HG02981 (cell line): ENCODE measurements around the gene THOC6.
A peak's percentile ranks its signal among the peaks of the same experiment; 100 is the strongest.
"Not testable (repeated sequence)": the region's sequence is repeated elsewhere in the genome, so short reads cannot be mapped to it uniquely, and the experiment has no call there.

ENCODE experiments used
- ATAC-seq: cut with Tn5 transposase; IDR thresholded peaks from one replicate; pipeline ENCODE4 v1.9.1; 2021; ENCODE audit warnings: mild to moderate bottlenecking, moderate library complexity; ENCODE audit not compliant: unreplicated experiment

Gene THOC6

DNA sequence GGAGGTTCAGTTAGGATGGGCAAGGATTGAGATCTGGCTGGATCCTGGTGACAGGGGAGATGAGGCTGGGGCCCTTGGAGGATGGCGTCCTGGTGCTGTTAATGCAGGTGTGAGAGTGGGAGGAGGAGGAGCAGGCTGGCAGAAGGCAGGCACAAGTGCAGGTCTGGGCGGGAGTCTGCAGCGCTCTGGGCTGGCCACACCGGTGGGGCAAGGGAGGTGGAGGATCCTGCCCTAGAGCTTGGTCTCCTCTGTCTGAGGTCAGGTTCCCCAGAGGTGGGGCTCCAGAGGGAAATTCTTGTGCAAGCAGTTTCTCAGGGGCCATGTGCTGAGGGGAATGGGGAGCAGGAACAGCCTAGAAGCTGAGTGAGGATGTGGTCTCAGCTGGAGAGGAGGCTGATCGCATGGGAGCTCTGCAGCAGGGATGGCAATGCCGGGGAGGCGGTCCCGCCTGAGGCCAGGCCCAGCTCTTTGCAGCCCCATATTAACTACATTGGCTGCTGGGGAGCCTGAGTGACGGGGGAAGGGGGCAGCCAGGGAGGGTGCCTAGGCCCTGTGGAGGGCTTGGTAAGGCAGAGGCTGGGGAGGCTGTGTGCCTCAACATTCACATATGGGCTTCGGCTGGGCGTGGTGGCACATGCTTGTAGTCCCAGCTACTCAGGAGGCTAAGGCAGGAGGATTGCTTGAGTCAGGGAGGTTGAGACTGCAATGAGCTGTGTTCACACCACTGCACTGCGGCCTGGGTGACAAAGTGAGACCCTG lies 28.9 kb downstream of the THOC6 start:
- ATAC-seq: not testable (repeated sequence)

DNA sequence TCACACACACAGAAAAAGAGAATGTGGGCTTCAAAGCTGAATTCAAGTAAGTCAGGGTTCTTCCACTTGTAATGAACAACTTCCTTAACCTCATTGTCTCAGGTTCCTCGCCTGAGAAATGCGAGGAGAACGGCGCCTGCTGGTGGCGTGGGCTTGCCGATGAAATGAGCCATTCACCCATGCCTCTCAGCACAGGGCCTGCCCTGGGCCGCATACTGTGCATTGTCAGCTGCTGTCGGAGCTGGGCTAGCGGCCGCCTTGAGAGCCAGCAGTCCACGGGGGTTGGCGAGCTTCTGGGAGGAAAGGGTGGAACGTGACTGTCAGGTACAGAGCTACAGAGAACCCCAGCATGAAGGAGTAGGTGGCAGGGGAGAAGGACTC lies 29.5 kb downstream of the THOC6 start:
- ATAC-seq: not testable (repeated sequence)

DNA sequence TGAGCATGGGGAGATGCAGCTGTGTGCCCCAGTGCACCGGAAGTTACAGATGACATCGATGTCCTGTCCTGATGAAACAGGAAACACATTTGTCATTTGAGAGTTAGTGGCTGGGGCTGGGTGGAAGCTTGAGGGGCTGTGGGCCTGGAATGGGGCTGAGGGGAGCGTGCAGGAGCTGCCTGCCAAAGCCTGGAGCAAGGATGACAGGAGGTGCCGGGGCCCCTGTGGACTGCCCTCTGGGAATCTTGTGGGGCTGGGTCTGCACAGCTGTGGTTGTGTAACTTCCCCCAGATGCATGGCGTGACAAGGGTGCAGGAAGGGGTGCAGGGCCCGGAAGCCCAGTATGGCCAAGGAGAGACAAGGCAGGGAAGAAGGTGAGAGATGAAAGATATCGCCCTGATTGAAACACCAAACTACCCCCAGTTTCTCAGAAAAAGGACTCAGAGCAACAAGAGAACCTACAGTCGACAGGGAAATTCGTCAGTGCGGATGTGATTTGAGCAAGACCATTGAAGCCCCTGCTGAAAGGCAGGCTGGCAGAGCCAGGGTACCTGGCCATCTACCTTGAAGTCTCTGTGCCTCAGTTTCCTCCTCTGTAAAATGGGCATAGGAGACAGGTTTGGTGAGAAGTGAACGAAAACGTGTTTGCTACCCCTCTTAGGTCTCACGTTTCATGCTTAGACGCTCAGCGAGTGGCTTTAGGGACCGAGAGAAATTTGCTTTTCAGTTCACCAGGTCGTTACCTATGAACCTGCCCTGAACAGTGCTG lies 31.3 kb downstream of the THOC6 start:
- ATAC-seq: no peak

DNA sequence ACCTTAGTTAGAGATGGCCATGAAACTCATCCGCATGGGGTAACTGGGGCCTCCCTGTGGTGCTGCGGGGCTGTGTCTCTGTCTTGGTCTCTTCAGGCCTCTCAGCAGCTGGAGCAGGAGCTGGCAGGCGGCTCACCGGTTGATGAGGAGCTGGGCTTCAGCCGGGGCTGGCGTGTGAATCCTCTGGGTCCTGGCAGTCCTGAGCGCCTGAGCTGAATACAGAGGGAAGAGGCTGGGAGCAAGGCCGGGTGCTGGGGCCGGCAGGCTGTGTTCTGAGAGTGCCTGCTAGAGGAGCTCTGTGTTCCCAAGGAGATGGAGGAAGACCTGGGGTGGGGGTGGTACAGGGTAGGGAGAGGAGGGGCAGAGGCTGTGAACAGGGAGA lies 31.9 kb downstream of the THOC6 start:
- not testable (repeated sequence) for ATAC-seq

DNA sequence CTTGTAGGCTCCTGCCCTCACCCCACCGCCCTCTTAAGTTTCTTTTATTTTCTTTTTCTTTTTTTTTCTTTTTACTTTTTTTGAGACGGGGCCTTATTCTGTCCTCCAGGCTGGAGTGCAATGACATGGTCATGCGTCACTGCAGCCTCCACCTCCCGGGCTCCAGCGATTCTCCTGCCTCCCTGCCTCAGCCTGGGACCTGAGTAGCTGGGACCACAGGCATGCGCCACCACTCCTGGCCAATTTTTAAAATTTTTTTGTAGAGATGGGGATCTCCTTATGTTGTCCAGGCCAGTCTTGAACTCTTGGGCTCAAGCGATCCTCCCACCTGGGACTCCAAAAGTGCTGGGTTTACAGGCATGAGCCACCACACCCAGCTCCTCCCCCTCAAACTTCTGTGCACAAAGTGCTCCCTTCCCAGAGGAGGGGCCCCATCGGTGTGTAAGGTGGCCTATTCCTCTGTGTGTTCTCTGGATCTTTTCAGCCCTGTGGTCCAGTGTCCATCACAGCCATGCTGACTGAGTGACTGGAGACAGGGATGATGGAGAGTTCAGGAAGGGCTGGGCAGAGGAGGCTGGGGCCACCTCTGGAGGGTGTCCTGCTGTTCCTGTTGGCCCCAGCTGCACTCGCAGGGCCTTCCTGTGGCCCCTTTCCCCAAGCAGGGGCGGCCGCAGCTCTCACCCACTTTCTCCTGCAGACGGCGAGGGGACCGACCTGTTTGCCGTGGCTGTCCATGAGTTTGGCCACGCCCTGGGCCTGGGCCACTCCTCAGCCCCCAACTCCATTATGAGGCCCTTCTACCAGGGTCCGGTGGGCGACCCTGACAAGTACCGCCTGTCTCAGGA lies 32.7 kb downstream of the THOC6 start:
- ATAC-seq: no peak

DNA sequence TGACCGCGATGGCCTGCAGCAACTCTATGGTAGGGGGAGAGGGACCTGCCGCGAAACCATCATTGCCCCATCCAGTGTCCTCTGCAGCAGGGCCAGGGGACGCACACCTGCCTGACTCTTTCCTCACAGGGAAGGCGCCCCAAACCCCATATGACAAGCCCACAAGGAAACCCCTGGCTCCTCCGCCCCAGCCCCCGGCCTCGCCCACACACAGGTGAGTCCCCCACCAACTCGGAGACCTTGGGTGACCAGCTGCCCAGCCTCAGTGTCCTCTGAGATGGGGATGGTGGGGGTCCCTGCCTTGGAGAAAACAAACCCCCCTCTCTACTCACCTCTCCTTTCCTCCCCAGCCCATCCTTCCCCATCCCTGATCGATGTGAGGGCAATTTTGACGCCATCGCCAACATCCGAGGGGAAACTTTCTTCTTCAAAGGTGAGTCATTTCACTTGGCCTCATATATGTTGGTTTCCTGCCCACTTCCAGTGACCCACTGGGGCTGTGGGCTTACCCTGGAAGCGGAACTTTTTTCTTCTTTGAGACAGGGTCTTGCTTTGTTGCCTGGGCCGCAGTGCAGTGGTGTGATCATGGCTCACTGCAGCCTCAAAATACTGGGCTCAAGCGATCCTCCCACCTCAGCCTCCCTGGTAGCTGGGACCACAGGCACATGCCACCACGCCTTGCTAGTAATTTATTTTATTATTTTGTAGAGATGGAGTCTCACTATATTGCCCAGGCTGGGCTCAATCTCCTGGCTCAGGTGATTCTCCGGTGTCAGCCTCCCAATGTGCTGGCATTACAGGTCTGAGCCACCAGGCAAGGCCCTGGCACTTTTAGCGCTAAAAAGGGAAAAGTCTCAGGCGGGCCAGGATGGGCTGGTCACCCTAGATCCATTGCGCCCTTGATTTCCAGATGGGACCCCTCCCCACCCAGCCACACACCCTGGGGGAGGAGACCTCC lies 33.6 kb downstream of the THOC6 start:
- no peak for ATAC-seq

DNA sequence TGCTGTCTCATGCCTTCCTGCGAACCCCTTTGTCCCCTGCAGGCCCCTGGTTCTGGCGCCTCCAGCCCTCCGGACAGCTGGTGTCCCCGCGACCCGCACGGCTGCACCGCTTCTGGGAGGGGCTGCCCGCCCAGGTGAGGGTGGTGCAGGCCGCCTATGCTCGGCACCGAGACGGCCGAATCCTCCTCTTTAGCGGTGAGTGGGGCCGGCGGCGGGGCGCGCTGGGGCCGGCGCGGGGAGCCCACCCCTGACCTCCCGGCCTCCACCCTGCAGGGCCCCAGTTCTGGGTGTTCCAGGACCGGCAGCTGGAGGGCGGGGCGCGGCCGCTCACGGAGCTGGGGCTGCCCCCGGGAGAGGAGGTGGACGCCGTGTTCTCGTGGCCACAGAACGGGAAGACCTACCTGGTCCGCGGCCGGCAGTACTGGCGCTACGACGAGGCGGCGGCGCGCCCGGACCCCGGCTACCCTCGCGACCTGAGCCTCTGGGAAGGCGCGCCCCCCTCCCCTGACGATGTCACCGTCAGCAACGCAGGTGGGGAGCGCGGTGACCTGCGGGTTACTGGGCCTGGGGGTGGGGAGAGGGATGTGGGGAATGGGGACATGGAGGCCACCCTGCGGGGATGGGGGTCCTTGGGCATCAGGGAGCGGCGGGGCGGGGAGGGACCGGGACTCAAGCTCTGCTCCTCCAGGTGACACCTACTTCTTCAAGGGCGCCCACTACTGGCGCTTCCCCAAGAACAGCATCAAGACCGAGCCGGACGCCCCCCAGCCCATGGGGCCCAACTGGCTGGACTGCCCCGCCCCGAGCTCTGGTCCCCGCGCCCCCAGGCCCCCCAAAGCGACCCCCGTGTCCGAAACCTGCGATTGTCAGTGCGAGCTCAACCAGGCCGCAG lies 34.5 kb downstream of the THOC6 start:
- peak; percentile 26 for ATAC-seq

DNA sequence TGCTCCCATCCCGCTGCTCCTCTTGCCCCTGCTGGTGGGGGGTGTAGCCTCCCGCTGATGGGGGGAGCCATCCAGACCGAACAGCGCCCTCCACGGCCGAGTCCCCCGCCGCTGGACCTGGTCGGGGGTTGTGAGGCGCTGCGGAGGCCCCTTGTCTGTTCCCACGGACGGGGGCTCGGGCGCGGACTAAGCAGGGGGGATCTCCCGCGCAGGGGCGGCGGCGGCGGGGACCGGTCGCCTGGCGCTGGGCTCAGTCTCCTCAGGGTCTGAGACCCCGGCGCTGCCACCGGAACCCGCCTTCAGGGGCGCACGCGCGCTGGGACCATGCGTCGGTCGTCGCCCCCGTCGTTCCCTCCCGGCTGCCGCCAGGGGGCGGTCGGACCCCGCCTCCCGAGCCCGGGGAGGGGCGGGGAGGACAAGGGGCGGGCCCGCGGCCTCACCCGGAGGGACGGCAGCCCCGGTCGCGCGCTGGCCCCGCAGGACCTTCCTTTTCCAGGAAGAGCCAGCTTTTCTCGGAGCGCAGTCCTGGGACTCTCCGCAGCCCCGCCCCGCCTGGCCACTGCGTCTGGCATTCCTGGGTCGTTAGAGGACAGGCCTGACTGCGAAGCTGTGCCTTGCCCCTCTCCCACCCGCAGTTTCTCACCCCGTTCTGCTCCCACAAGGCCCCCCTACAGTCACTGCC lies 35.3 kb downstream of the THOC6 start:
- peak; percentile 62 for ATAC-seq

DNA sequence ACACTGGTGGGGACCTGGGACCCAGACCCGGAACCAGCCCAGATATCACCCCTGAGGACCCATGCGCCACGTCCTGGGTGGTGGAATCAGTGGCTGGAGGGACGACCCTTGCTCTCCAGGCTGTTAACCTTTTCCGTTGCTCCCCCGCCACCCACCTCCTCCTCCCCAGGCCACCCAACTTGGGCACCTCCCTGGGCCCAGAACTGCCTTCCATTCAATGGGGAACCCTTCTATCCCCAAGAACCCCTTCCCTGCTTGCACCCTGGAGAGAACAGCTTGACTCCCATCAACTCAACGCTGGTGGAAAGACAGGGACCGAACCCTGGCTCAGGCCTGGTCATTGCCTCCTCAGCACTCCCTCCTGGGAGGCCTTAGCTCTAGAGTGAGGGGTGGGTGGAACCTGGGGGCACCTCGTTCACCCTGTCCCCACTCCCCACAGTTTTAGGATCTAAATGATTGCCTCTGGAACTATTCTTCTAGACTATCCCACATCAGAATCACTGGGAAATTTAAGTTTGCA lies 35.9 kb downstream of the THOC6 start:
- no peak for ATAC-seq

DNA sequence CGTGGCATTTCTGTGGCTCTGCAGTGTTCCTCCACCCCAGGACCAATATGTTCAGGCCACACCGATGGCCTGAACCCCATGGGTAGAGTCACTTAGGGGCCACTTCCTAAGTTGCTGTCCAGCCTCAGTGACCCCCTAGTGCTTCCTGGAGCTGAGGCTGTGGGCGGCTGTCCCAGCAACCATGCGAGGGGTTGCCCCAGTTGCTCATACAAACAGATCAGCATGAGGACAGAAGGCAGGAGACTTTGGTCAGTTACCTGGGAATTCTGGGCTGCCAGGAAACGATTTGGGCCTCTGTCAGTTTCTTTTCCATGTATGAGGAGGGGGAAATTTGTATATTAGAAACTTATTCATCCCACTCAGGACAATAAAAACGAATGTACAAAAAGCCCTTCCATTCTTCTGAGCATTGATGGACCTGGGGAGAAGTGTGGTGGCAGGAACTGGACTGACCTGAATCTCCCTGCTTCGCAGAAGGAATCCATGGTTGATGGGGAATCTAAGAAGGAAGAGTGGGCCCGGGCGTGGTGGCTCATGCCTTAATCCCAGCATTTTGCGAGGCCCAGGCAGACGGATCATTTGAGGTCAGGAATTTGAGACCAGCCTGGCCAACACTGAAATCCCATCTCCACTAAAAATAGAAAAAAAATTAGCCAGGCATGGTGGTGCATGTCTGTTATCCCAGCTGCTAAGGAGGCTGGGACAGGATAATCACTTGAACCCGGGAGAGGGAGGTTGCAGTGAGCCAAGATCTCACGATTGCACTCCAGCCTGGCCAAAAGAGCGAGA lies 36.7 kb downstream of the THOC6 start:
- no peak for ATAC-seq

DNA sequence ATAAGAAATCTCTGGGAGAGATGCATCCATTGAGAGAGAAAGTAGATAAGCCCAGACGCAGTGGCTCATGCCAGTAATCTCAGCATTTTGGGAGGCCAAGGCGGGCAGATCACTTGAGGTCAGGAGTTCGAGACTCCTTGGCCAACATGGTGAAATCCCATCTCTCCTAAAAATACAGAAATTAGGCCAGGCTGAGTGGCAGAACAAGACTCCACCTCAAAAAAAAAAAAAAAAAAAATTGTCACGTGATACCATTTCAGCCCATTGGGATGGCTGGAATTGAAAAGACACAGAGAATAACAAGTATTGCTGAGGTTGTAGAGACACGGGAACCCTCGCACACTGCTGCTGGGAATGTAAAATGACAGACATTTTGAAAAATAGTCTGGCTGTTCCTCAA lies 38.7 kb downstream of the THOC6 start:
- ATAC-seq: no peak

DNA sequence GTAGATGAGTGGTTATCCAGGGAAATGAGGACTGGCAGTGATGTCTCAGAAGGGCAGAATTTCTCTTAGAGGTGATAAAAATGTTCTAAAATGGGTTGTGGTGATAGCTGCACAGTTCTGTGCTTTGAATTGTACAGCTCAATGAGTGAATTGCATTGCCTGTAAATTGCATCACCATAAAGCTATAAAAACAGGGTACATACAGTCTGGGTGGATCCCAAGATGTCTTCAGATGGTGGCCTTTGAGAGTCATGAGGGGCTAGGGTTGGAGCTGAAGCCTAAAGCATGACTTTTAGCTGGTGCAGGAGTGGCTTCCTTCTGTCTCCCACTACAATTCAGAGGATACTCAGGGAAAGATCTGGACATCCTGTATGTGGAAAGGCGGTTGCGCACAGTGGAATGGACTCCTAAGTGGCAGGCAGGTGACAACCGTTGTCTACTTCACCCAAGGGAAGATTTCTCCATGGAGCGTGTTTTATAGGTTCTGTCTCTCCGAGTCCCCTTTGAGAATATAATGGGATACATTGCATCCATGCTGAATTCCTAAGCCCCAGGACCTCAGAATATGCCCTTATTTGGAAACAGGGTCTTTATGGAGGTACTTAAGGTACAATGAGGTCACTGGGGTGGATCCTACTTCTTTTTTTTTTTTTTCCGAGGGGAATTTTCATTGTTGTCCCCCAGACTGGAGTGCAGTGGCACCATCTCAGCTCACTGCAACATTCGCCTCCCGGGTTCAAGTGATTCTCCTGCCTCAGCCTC lies 40.0 kb downstream of the THOC6 start:
- no peak for ATAC-seq

DNA sequence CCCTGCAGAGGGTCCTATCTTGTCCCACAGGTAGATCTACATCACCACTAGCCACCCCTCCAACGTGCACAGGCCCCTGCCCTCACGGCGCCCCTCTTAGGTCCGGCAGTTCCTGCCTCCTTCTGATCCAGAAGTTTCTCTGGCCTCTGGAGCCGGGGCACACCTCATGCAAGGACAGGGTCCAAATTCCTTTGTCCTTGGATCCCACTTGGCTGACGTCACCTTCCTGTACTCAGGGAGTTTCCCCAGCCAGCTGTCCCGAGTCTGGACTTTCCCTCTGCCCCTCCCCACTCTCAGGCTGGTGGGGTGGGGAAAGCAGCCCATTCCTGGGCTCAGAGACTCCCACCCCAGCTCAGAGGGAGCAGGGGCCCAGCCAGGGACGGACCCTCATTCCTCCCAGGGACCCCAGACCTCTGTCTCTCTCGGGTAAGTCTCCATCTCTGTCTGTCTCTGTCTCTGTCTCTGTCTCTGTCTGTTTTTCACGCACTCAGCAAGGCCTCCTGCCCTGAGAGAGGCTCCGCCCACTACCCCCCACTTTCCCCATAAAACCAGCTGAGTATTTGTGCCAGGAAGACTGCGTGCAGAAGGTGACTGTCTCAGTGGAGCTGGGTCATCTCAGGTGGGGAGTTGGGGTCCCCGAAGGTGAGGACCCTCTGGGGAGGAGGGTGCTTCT lies 41.4 kb downstream of the THOC6 start, which contains the start of gene IL32:
IL32 (plus strand) TSS at position 572 of the 673 bp plus-strand sequence. CDS start 172 bp downstream, outside the sequence.
- ATAC-seq: no peak

DNA sequence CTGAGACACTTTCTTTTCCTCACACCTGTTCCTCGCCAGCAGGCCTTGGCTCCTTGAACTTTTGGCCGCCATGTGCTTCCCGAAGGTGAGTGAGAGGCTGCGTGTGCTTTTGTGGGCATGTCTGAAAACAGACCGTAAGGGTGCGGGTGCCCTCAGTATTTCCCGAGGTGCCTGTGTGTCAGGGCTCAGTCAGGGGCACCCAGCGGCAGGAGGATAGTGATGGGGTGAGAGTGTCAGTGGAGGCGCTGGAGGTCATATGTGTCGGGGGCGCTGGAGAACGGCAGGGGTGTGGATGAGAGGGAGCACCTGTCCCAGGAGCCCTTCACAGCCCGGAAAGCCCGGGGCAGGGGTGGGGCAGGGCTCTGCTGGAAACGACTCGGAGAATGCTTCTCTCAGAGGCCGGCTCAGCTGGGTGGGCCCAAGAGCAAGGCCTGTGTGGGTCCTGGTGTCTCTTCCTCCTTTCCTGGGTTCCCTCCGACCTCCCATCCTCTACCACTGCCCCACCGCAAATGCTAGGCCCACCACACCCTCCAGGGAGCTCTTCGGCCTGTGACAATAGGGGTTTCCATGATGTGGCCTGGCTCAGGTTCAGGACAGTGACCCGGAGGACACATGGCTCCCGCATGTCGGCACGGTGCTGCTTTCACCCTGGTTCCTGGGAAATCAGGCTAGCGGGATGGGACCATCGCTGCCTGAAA lies 42.1 kb downstream of the THOC6 start:
- no peak for ATAC-seq

DNA sequence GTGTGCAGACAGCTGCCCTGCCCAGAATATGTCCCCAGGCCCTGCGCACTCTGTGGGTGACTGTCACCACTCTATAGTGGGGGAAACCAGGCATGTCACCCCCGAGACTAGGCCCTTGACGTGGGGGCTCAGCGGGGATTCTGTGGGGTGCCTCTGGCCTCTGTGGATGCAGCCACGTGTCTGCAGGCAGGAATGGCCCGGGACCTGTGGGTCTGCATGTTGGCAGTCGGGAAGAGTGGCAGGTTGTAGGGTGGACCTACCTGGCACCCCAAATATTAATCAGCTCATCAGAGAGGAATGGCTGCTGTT lies 42.6 kb downstream of the THOC6 start:
- ATAC-seq: no peak

DNA sequence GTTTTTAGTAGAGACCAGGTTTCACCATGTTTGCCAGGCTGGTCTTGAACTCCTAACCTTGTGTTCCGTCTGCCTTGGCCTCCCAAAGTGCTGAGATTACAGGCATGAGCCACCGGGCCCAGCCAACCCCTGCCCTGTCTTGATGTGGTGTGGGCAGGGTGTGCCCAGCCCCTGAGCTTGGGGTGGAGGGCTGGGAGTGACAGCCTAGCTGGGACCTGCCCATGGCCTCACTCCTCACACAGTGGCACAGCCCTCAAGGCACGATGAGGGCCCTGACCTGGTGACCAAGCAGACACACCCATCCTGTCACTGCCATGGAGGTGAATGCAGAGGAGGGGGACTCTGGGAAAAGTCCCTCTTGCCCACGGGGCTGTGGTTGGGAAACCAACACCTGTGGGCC lies 44.7 kb downstream of the THOC6 start:
- no peak for ATAC-seq
